ENCODE results near the gene GNA14.

DNA sequence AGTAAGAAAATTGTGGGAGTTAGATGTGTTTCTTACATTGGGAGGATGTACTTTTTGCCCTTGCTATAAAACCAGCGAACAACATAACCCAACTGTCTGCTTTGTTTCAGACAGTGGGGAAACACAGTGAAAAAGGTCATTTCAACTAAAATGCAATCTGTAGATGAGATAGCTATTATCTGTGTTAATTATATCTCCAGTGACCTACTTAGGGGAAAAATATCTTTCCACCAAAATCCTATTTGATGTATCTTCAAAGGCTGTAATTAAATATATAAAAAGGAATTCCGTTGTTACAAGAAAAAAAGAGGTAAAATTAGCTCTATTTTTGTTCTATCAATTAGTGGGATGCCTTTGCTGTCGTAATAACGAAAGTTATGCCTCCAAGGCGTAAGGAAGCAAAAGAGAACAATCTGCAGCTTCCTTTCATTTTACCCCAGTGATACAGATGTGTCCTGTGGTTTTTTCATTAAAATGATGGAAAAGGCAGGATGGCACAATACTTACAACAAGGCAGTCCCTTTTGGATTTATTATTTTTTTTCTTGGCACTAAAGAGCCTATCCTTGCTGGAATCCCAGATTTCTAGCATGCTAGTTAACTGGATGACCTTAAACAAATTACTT is 100.9 kb downstream of the GNA14 start:
- TF ChIP-seq TCF12 (IDR thresholded peaks at IDR 0.05; ENCODE audit: low read depth, low read length), result no peak
- no peak for TF ChIP-seq JUN (IDR thresholded peaks at IDR 0.05; ENCODE audit: low read depth, low read length)
- no peak for TF ChIP-seq TBP (IDR thresholded peaks at IDR 0.05; ENCODE audit: low read depth, low read length)
- TF ChIP-seq RAD21 (IDR thresholded peaks at IDR 0.05 in 1 of 2, conservative IDR thresholded peaks at IDR 0.05 in 1 of 2; ENCODE audit: low read depth in 2 of 2, low read length in 2 of 2), result no peak
- no peak for TF ChIP-seq POLR2A (IDR thresholded peaks at IDR 0.05; ENCODE audit: control extremely low read depth in 1 of 2, low read depth in 2 of 2, low read length in 2 of 2)
- TF ChIP-seq, protein P1, sequence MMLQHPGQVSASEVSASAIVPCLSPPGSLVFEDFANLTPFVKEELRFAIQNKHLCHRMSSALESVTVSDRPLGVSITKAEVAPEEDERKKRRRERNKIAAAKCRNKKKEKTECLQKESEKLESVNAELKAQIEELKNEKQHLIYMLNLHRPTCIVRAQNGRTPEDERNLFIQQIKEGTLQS (IDR thresholded peaks at IDR 0.05; ENCODE audit: insufficient read depth, low read depth, low read length), result no peak

Measured in H1 (cell line).